Muscle layer of colon (tissue), 2 donors: ENCODE results near the gene PPP1R1C.

Source experiments
- H3K27ac ChIP-seq: one replicate; pipeline ENCODE4 v1.7.0; 2013; ENCODE audit warnings: low read depth, mild to moderate bottlenecking, low read length, moderate library complexity
- H3K27me3 ChIP-seq, 2 donors: one replicate each; pipeline ENCODE4 v1.7.0; 2013; ENCODE audit warnings: low read length in 2 of 2, mild to moderate bottlenecking in 2 of 2; ENCODE audit not compliant: insufficient read depth in 2 of 2, control insufficient read depth in 1 of 2
- H3K36me3 ChIP-seq: one replicate; pipeline ENCODE4 v1.7.0; 2013; ENCODE audit warnings: mild to moderate bottlenecking, low read length; ENCODE audit not compliant: insufficient read depth
- H3K4me1 ChIP-seq: one replicate; pipeline ENCODE4 v1.7.0; 2013; ENCODE audit warnings: mild to moderate bottlenecking, low read length; ENCODE audit not compliant: insufficient read depth
- H3K4me3 ChIP-seq, 2 donors: one replicate each; pipeline ENCODE4 v1.7.0; 2013; ENCODE audit warnings: low read length in 2 of 2, low read depth in 1 of 2, mild to moderate bottlenecking in 1 of 2, moderate library complexity in 1 of 2
- H3K9ac ChIP-seq: one replicate; pipeline ENCODE4 v1.7.0; 2013; ENCODE audit warnings: low read length
- H3K9me3 ChIP-seq: one replicate; pipeline ENCODE4 v1.7.0; 2013; ENCODE audit warnings: mild to moderate bottlenecking, low read length
- donor health status: abdominal sarcoma.
- donor health status: Adenocarcinoma of cecum.

PPP1R1C gene

DNA sequence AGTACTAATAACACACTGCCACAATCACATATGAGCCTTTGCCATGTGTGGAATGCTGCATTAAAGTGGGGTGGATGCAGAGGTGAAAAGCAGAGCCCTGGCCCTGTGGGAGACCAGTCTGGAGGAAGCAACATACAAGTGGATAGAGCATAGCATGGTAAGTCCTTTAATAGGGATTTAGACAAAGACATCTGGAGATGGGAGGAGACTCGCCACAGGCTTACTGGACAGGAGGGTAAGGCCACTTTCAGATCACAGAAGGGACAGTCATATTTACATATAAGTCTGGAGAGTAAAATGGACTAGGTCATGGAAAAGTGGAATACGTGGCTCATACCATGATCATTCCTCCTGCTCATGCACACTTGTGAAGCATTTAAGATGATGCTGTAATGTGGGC lies 84.3 kb downstream of the PPP1R1C start:
- no peaks in the 10 kb centered on the region for H3K9me3 ChIP-seq
- H3K36me3 ChIP-seq = no peaks in the 10 kb centered on the region
- H3K4me3 ChIP-seq = no peak overlapping the region
- H3K27ac ChIP-seq = no peak overlapping the region
- no peaks in the 10 kb centered on the region for H3K4me1 ChIP-seq
- H3K27me3 ChIP-seq = no peaks in the 10 kb centered on the region
- no peak overlapping the region for H3K9ac ChIP-seq

GRCh38 chr2:182070736-182071135 lies 85.1 kb downstream of the PPP1R1C start:
- Histone ChIP-seq H3K27me3 (no peaks in the 10 kb centered on the region), H3K9ac (no peak overlapping the region), H3K27ac (no peak overlapping the region), H3K9me3 (no peaks in the 10 kb centered on the region), H3K4me3 (no peak overlapping the region), H3K36me3 (no peaks in the 10 kb centered on the region), H3K4me1 (no peaks in the 10 kb centered on the region)

DNA sequence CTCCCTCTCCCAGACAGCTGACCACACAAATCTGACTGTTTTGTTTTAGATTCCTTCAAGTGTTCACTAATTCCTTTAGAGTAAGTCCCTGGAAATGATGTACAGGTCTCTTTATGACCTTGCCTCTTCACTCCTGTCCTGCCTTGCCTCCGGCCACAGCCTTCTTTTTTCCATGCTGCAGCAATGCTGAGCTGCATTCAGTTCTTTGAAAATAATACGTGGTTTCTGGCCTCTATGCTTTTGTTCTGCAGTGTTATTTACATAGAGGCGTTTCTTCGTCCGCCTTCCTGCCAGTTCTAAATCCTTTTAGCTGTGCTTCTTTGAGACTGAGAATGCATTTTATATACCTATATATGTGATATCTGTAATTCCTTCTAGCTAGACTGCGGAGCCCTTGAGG lies 87.2 kb downstream of the PPP1R1C start:
- no peaks in the 10 kb centered on the region for H3K27me3 ChIP-seq
- no peak overlapping the region for H3K27ac ChIP-seq
- no peak overlapping the region for H3K4me3 ChIP-seq
- no peaks in the 10 kb centered on the region for H3K9me3 ChIP-seq
- no peaks in the 10 kb centered on the region for H3K36me3 ChIP-seq
- no peak overlapping the region for H3K9ac ChIP-seq
- no peaks in the 10 kb centered on the region for H3K4me1 ChIP-seq

- H3K27me3 ChIP-seq = no peaks in the 10 kb centered on the region
- H3K9ac ChIP-seq = no peak overlapping the region
- H3K4me3 ChIP-seq = no peak overlapping the region
- H3K9me3 ChIP-seq = no peaks in the 10 kb centered on the region
- no peak overlapping the region for H3K27ac ChIP-seq
- no peaks in the 10 kb centered on the region for H3K4me1 ChIP-seq
- no peaks in the 10 kb centered on the region for H3K36me3 ChIP-seq
Measured at GRCh38 chr2:182073613-182074012, 88.0 kb downstream of the PPP1R1C start.

GRCh38 chr2:182077023-182077422 lies 91.4 kb downstream of the PPP1R1C start:
- H3K36me3 ChIP-seq = no peaks in the 10 kb centered on the region
- H3K4me3 ChIP-seq = no peak overlapping the region
- no peaks in the 10 kb centered on the region for H3K9me3 ChIP-seq
- no peaks in the 10 kb centered on the region for H3K27me3 ChIP-seq
- H3K27ac ChIP-seq = no peak overlapping the region
- H3K9ac ChIP-seq = no peak overlapping the region
- no peaks in the 10 kb centered on the region for H3K4me1 ChIP-seq

GRCh38 chr2:182077448-182078142 lies 91.9 kb downstream of the PPP1R1C start:
- H3K27ac ChIP-seq = no peak overlapping the region
- H3K4me1 ChIP-seq = no peaks in the 10 kb centered on the region
- H3K36me3 ChIP-seq = no peaks in the 10 kb centered on the region
- H3K9me3 ChIP-seq = no peaks in the 10 kb centered on the region
- no peak overlapping the region for H3K9ac ChIP-seq
- no peak overlapping the region for H3K4me3 ChIP-seq
- no peaks in the 10 kb centered on the region for H3K27me3 ChIP-seq

DNA sequence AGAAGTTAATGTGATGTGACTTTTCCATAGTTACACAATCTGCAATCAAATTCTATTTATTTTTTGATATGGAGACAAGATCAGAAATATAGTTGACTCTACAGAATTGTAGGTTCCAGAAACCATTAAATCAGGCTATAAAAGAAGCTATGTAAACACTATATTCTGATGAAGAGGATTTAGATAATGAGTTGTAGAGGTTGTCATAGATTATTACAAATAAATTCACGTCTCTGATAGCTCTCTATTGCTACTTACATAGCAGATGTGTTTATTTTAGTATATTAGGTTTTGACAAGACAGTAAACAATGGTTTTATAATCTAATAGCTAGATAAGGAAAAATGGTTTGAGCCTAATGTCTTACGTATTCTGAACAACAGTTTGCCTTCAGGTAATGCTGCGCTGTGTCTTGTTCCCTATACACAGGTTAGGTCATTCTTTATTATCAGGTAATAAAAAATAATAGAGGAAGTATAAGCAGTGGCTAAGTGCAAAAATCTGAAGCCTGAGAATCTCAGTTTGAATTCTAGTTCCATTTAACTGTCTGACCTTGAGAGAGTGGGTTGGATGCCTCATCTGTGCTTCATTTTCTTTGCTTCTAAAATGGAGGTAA lies 93.4 kb downstream of the PPP1R1C start:
- no peaks in the 10 kb centered on the region for H3K36me3 ChIP-seq
- H3K4me3 ChIP-seq = no peak overlapping the region
- H3K27me3 ChIP-seq = no peaks in the 10 kb centered on the region
- no peaks in the 10 kb centered on the region for H3K9me3 ChIP-seq
- H3K27ac ChIP-seq = no peak overlapping the region
- no peaks in the 10 kb centered on the region for H3K4me1 ChIP-seq
- no peak overlapping the region for H3K9ac ChIP-seq

DNA sequence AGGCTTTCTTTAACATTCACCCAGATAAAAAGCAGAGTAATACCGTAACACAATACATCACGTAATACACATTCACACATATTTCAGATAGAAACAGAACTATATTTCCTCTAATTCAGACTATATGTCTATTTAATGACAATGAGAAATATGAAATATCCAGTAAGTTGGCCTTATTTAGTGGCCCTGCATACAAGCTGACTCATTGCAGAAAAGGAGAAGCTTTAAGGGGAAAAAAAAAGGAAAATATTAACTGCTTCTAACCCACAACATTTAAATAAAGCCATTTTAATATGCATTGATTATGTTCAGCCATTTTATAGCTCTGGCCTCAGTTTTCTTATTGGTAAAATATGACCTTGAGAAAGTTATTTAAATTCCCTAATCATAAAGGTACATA lies 94.8 kb downstream of the PPP1R1C start:
- Histone ChIP-seq H3K4me3 (no peak overlapping the region), H3K36me3 (no peaks in the 10 kb centered on the region), H3K9me3 (no peaks in the 10 kb centered on the region), H3K9ac (no peak overlapping the region), H3K4me1 (no peaks in the 10 kb centered on the region), H3K27ac (no peak overlapping the region), H3K27me3 (no peaks in the 10 kb centered on the region)

DNA sequence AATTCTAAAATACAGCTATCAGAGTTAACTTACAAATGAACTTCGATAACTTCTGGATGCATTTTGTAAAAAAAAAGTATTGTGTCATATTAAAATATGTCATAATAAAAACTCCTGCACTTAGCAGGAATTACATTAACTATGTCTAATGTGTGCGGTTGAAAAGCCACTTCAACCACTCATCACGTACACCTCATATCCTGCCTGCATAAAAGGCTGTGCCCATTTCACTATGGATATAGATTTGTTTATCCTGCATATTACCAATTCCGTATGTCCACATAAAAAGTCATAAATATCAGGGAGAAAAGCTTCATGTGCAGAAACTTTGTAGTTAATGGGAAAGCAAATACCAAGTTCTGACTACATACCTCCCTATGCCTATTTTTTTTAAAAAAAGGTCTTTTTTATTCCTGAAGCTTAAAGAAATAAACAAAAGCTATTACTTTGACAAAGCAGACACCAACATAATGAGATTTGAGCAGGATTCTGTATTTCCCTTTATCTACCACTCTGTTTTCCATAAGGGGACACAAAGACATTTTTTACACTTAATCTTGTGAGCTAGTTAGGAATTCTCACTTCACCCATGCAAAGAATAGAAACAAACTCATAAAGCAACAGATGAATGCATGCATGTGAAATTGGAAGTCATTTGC lies 96.1 kb downstream of the PPP1R1C start:
- Histone ChIP-seq H3K27ac (no peak overlapping the region), H3K27me3 (no peaks in the 10 kb centered on the region), H3K36me3 (no peaks in the 10 kb centered on the region), H3K9me3 (no peaks in the 10 kb centered on the region), H3K9ac (no peak overlapping the region), H3K4me1 (no peaks in the 10 kb centered on the region), H3K4me3 (no peak overlapping the region)

DNA sequence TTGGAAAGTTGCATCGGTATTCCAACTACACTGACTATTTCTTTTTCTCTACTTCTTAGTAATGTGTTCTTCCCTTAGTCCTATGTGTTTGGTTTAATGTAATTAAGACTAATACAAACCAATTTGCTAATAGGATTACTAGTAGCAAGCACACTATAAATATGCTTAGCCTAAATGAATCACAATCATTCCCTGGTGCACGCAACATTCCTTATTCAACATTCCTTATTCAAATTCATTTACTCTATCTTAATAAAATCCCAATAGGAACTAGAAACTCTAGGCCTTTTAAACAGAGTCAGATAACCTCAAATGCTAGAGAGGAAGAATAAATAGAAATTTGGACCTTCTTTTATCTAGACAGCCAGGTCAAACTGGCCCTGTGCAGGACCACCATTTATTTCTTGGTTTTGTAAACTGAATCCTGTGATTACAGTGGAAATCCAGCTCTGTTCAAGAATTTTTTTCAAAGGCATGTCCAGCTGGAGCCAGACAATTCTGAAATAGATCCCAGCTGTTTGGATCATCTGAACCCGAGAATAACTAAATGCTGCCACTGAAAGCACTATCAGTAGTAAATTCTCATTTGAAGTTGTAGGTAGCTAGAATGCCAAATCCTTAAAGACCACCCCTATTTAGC lies 103.1 kb downstream of the PPP1R1C start:
- Histone ChIP-seq H3K27ac (no peak overlapping the region), H3K4me3 (no peak overlapping the region), H3K9ac (no peak overlapping the region), H3K36me3 (no peaks in the 10 kb centered on the region), H3K4me1 (peaks cover 5% of the 10 kb centered on the region), H3K9me3 (no peaks in the 10 kb centered on the region), H3K27me3 (no peaks in the 10 kb centered on the region)

DNA sequence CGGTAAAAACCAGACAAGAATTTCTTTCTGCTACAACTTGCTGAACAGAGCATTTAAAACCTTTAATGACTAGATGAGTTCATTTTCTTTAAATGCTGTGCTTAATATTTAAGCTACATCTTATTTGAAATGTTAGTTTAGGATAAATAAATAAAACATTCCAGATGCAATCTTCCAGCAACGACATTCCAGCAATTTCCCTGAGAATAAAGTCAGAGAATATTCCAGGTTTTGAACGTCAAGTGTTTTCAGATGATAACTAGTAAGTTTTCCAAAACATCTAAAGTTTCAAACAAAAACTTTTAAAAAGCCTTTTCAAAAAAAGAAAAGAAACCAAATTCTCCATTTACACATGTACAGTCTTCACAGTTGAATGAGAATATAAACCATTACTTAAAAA lies 104.8 kb downstream of the PPP1R1C start:
- no peak overlapping the region for H3K4me3 ChIP-seq
- no peak overlapping the region for H3K27ac ChIP-seq
- no peaks in the 10 kb centered on the region for H3K36me3 ChIP-seq
- peaks cover 5% of the 10 kb centered on the region for H3K4me1 ChIP-seq
- H3K9ac ChIP-seq = no peak overlapping the region
- no peaks in the 10 kb centered on the region for H3K27me3 ChIP-seq
- no peaks in the 10 kb centered on the region for H3K9me3 ChIP-seq
